Ovary (tissue), 3 donors: ENCODE data around the gene USP48.

ENCODE experiments used
- POLR2A ChIP-seq: fragments of 450-650 bp; IDR thresholded peaks from one replicate; pipeline ENCODE4 v1.6.1; 2017; ENCODE audit warnings: antibody characterized with exemption, mild to moderate bottlenecking, moderate library complexity
- TF ChIP-seq, protein P1 (sequence below), 3 donors: fragments of 450-650 bp in 2 of 3; fragments of 200-600 bp in 1 of 3; IDR thresholded peaks; one replicate each; pipeline versions ENCODE4 v1.5.1 to v1.8.0; 2016 to 2022; ENCODE audit warnings: antibody characterized with exemption in 3 of 3, mild to moderate bottlenecking in 1 of 3
- donor health status: DM: no; HTN: no; CAD: no.

DNA sequence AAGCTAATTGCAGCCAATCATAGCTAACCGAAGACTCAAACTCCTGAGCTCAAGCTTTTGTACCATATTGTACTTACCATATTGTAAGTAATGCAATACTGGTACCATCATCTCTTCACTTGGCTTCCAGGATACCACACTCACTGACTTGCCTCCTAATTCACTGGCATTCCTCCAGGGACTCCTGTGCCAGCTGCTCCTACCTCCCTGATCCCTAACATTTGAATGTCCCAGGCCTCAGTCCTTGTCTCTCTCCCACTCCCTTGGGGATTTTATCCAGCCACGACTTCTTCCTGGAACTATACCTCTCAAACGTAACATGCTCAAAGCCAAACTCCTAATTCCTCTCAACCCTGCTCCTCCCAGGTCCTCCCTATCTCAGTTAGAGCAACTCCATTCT, 33.8 kb downstream of the USP48 start:
- TF ChIP-seq, protein P1, sequence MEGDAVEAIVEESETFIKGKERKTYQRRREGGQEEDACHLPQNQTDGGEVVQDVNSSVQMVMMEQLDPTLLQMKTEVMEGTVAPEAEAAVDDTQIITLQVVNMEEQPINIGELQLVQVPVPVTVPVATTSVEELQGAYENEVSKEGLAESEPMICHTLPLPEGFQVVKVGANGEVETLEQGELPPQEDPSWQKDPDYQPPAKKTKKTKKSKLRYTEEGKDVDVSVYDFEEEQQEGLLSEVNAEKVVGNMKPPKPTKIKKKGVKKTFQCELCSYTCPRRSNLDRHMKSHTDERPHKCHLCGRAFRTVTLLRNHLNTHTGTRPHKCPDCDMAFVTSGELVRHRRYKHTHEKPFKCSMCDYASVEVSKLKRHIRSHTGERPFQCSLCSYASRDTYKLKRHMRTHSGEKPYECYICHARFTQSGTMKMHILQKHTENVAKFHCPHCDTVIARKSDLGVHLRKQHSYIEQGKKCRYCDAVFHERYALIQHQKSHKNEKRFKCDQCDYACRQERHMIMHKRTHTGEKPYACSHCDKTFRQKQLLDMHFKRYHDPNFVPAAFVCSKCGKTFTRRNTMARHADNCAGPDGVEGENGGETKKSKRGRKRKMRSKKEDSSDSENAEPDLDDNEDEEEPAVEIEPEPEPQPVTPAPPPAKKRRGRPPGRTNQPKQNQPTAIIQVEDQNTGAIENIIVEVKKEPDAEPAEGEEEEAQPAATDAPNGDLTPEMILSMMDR (IDR thresholded peaks at IDR 0.05), result no peak
- TF ChIP-seq POLR2A, result no peak
